ENCODE data around the gene CANT1.

The CANT1 gene

GRCh38 chr17:79009397-79010303, at the start of gene CANT1:
CANT1 (minus strand) TSS chr17:79009764; CDS start chr17:78997622, 12,142 bp downstream.
- peak; percentile 85 for DNase-seq

- no peak for DNase-seq
These were observed 48.3 kb upstream of the CANT1 start for GRCh38 chr17:79057737-79058385.

- DNase-seq, result no peak
These were observed 45.6 kb upstream of the CANT1 start for GRCh38 chr17:79055197-79055596.

- DNase-seq, result no peak
These were observed 44.8 kb upstream of the CANT1 start for GRCh38 chr17:79054200-79054960.

GRCh38 chr17:79053251-79053925, 43.8 kb upstream of the CANT1 start:
- DNase-seq, result no peak

GRCh38 chr17:79052131-79052530, 42.6 kb upstream of the CANT1 start:
- DNase-seq, result no peak

GRCh38 chr17:79051306-79051705, 41.7 kb upstream of the CANT1 start:
- DNase-seq, result no peak

- no peak for DNase-seq
These were observed 41.0 kb upstream of the CANT1 start for GRCh38 chr17:79050551-79050950.

GRCh38 chr17:79049821-79050220, 40.3 kb upstream of the CANT1 start:
- no peak for DNase-seq

- no peak for DNase-seq
These were observed 39.5 kb upstream of the CANT1 start for GRCh38 chr17:79048826-79049755.

- no peak for DNase-seq
These were observed 38.6 kb upstream of the CANT1 start for GRCh38 chr17:79047923-79048825.

- no peak for DNase-seq
These were observed 37.8 kb upstream of the CANT1 start for GRCh38 chr17:79047291-79047920.

- no peak for DNase-seq
These were observed 37.3 kb upstream of the CANT1 start for GRCh38 chr17:79046916-79047280.

- no peak for DNase-seq
These were observed 36.8 kb upstream of the CANT1 start for GRCh38 chr17:79046197-79046915.

GRCh38 chr17:79045842-79046196, 36.3 kb upstream of the CANT1 start:
- peak; percentile 66 for DNase-seq

- DNase-seq, result no peak
These were observed 35.6 kb upstream of the CANT1 start for GRCh38 chr17:79045001-79045729.

GRCh38 chr17:79044462-79044861, 34.9 kb upstream of the CANT1 start:
- no peak for DNase-seq

- no peak for DNase-seq
These were observed 34.4 kb upstream of the CANT1 start for GRCh38 chr17:79043931-79044320.

Measured in activated naive CD4-positive, alpha-beta T cell treated with Interleukin-2 at 50 U/mL for 16 hours (primary cell).